Central memory CD4-positive, alpha-beta T cell (primary cell): ENCODE measurements around the gene NARS2.

Source experiments
- DNase-seq: peaks from one replicate; pipeline ENCODE4 v3.0.0; 2022

Gene NARS2

DNA sequence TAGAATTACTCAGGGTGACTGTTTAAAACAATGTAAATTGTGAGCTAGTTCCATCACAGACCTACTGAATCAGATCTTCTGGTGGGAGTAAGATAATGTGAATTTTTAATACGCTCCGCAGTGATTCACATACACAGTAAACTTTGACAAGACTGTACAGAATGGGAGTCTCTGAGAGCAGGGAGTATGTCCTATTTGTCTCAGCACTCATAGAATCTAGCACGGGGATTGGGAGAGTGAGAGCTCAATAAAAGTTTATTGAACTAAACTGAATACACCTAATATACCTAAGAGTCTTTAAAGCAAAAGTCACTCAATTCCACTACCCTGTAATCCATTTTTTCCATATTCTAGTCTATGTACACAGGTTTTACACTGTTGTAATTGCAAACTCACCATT, 145.9 kb downstream of the NARS2 start:
- DNase-seq, result no peak

DNA sequence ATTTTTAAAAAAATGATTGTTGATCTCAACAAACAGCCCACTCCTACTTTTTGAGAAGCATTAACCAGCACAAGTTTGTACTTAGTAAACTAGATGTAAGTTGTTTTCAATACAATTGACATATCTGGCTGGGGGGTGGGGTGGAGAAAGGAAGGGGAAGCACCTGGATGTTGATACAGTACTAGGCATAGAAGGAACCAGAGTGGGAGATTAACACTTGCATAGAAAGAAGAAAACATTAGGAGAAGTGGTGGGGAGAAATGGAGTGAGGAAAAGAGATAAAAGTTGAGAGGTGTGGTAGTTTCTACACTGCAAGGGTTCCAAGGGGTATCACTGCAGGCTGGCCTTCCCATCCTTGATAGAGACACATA, 146.4 kb downstream of the NARS2 start:
- no peak for DNase-seq

DNA sequence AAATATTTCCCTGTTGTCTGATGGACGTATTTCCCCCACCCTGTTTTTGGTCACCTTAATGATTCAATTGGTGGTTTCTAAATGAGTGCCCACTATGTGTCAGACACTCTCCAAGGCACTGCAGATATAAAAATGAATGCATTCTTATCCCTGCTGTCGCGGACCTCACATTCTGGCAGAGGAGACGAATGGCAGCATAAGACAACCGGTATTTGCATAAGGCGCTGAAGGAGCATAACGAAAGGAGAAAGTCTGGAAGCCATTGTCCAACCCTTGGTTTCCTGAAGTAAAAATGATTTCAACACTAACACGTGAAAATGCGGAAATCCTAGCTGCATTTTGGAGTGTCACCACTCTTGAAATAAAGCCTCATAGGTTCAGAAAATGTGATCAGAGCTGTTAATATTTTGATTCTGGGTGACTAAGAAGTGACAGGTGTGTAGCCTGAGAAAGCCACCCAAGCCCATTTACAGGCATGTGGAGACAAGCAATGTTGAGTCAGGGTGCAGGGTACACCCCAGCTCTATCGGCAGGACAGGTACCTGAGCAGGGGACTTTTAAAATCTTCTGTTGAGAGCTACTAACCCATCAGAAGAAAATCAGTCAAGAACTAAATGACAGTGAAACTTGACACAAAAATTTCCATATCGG, 146.9 kb downstream of the NARS2 start:
- DNase-seq, result no peak

DNA sequence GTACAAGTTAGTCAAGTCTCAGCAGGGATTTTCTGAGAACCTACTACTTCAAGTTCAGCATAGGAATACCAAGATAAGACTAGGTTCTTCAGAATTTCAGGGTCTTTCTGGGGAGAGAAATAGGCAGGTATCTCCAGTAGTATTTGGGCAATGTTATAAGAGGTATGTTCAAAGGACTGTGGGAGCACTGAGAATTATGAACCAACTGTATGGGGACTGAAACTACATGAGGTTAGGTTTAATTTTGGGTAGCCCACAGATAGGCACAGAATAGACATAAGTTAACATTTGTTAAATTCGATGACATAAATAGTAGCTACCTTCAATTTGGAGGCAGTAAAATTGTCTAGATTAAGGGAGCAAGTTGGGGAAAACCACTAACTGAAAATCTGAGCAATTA, 147.8 kb downstream of the NARS2 start:
- no peak for DNase-seq

DNA sequence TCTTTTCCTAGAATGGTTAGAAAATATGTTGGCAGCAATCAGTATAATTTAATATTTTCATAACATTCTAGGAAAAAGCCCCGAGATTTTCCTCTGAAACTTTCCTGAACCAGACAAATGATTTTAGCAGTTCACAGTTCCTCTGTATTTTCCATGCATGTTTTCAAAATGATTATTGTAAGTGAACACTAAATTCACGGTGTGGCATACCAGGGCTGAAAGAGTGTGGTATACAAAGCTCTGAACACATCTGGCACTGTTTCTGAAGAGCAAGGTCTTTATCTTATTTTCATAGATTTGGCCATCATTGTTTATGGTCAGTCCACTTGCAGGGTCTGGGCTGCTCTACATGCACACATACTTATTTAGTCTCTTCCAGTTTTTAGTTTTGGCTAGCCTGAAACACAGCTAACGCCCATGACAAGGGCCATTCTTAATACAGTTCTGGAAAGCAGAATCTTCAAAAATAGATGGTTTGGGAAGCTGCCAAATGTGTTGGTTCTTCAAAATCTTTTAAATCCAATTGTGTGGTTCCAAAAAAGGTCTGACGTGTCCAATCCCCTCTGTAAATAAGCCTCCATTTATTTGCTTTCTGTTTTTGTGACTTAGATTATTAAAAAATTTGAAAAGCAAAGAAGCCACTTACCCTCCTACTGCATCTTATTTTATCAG, 149.1 kb downstream of the NARS2 start:
- no peak for DNase-seq

DNA sequence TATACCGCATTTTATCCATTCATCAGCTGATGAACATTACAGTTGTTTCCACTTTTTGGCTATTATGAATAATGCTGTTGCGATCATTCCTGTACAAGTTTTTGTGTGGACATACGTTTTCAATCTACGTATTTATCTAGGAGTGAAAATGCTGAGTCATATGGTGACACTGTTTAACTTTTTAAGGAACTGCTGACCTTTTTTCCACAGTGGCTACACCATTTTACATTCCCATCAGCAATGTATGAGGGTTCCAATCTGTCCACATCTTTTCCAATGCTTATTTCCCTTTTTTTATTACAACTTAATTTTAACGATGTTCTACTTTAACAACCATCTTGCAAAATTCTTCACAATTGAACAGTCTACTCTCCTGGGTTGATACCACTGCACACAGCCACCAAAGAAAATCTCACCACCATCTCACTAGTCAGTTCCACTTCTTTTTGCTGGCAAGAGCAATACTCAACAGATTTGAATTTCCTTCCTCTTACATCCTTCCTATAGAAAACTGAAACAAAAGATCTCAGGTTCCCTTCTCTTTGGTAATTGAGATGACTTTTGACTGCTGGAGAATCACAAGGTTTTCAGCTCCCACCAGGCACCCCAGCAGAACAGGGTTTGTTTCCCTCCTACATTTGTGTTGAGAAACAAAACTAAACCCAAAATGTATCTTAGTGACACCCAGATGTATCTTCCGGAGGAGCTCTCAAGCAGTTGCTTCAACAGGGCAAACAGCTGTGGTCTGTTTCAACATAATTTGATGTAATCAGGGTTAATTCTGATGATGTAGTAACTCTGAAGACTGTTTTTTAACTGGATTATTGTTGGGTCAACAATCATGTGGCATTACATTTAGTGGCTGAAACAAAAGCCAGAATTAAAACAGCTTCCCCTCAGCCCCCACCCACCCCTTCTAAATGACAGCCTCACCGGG, 150.1 kb downstream of the NARS2 start:
- DNase-seq, result no peak

DNA sequence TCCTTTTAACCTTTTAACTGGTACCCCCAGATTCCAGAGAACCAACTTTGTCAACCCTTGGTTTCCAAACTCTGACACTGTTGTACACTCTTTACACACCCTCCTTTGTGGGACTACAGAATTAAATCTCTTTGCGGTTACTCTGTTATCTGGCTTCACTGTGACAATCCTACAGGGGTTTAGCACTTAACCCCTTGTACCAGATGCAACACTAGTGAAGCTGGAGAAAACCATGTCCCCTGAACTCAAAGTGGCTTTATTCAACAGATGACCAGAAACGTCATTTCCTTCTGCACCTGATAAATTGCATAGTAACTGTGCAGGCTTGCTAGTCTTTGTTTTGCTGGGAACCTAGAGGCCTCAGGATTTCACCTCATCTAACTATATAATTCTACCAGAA, 151.4 kb downstream of the NARS2 start:
- DNase-seq, result no peak

DNA sequence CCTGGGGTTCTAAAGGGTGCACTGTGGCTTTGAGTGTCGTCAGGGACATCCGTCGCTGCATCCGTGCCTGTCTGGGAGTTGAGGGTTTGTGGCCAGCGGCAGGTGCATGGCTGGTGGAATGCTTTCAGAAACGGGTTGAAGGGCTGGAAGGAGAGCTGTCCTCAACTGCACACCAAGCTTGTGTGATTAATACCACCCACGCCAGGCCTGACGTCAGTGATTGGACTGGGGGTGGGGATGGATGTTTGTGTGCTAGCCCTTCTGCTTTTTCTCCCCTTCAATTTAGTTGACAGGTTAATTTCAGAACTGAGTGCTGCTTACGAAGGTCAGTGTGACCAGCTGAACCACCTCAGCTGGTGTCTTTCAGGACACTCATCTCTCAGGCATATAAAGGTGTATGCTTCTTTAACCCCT, 153.9 kb downstream of the NARS2 start:
- DNase-seq, result no peak

DNA sequence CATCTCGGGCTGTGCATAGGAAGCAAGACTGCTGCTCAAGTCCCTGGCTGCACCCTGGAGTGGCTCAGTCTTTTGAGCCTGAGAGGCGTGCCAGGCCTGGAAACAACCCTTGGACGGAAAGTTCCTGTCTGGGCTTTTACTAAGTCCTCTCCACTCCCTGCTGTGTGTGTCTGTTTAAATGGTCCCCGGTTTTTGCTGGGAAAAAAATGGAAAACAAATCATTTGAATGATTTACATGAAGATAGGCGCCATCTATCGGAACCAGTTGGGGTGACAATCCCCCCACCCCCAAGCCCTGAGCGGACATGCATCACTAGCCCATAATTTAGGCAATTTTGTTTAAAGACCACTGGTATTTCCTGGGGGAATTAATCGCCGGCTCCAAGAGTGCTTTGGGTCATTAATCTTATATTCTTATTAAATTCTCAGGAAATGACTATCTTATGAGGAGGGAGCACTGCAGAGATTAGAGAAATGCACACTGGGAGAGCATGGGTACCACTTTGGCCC, 154.4 kb downstream of the NARS2 start:
- DNase-seq, result peak; percentile 12

DNA sequence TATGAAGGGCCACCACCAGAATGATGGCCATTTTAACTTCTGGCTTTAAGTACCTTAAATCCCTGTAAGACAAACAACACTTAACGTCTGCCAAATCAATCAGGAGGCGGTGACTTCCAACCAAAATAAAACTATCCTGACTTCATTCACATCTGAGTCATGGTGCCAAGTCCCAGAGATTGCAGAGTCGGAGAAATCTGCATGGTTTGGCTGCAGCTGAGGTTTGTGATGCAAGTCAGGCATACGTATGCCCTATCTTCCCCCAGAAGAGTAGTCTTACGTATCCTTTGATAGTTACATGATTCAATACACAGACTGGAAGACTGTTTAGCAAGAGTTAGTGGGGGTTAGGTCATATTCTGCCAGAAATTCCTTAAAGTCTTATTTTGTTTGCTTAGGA, 155.3 kb downstream of the NARS2 start:
- no peak for DNase-seq

DNA sequence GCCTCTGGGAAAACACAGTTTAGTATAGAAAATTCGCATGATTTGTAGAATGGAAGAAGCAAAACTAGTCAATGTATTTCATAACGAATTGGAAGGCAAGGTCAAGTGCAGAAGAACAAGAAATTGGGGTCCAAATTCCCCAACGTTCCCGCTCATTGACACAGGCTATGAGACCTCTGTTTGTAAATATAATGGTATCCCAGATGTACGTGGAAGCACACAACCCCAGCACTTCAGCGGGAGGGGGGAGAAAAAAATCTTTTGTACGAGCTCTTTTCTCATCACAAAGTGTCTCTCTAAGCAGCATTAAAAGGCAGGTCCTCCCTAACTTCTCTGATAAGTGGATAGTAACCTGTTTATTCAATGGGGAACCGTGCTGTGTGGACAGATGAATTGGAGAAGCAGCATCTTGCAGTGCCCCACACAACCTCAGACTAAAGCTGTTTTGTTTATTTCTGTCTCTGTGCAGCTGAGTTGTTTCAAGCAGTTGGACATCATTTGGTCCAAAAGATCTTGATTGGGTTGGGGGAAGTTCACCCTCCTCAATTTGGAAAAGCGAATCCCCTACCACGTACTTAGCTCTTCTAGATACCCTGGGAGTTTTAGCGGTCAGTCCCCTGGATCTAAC, 156.0 kb downstream of the NARS2 start:
- no peak for DNase-seq

DNA sequence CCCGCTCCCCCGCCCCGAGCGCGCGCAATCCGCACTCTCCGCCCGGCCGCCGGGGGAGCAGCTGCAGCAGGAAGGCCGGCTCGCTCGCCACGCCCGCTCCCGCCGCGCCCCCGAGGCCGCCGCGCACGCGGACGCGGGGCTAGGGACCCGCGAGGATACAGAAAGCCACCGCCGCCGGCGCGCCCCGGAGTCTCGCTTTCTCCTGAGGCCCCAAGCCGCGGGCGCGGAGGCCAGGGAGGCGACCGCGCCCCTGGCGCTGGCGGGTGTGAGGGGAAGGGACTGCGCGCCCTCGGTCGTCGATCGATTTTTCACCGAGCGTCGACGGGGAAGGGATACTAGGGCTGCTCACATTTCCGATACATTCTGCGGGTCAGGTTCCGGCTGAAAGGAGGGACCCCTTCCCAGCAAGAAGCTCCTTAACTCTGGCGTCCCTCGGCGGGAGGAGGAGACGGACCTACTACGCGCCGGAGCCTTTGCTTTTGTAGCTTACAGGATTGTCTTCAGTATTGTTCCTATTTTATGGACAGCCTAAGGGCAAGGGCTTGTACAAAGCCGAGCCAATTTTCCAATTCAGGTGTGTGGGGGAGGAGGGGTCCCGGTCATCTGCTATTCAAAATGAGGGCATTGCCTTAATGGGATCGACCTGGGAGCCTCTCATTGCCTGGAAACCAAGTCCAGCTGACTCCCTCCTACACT, 156.6 kb downstream of the NARS2 start:
- DNase-seq, result peak; percentile 75

DNA sequence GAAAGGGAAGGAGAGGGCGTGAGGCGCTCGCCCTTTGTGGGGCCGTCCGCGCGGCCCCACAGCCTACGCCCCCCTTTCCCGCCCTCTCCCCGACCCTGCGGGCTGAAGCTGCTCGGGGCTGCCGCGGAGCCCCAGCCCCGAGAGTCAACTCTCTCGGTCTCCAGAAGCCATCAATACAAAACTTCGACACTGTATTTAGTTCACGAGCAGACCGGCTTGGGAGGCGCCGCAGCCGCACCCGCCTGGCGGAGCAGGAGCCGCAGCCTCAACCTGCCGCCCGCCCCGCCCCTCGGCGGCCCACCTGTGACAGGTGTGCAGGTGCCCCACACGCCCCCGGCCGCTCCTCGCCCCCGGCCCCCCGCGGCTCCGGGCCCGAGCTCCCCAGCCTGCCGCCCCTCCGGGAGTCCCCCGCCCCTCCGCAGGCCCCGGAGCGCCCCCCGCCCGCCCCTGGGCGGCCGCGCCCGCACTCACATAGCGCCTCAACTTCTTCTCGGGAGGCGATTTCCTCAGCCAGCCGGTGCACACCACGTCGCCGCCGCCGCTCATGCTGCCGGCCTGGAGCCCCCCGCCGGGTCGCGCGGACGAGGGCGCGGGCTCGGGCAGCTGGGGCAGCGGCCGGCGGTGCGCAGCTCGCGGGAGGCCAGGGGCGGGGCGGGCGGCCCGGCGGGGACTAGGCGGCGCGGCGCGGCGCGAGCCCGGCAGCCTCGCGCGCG, 157.3 kb downstream of the NARS2 start, which contains the start of gene GAB2:
TSS of gene GAB2 (minus strand) at position 646 of the 713 bp plus-strand sequence. CDS start at position 546, 100 bp downstream.
- peak; percentile 32 for DNase-seq

DNA sequence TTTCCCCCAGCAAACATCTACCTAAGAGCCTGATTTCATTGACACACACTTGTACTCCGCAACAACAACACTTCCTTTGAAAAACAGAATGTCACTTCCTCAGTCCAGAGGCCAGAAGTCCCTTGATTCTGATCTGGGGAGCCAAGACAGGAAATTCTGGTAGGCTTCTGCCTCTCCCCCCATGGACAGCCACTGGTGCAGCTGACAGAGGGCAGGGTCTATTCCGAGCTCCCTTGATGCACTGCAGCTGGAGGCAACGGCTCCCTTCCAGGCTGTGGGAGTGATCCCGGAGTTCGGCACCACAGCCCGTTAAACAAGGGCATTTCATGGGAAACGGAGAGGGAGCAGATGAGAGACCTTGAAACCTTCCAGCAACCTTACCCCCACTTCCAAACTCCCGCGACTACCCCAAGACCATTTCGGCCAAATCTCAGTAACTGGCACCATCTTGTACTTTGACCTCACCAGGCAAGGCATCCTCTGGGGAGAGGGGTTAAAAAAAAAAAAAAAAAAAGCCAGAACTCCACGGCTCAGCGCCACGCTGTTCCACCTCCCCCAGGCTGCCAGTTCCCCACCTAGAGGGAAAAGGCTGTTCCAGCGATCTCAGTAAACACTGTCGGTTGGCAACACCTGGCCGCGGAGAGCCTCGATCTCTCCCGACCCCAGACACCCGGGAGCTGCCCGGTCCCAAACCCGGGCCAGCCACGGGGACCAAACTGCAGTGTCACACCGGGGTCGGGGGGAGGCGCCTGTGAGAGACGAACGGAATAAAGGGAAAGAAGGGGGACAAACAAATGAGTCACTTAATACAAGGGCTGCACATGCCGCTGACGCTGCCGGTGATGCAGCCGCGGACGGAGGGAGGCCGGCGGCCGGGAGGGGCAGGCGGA, 158.1 kb downstream of the NARS2 start:
- DNase-seq, result peak; percentile 55

DNA sequence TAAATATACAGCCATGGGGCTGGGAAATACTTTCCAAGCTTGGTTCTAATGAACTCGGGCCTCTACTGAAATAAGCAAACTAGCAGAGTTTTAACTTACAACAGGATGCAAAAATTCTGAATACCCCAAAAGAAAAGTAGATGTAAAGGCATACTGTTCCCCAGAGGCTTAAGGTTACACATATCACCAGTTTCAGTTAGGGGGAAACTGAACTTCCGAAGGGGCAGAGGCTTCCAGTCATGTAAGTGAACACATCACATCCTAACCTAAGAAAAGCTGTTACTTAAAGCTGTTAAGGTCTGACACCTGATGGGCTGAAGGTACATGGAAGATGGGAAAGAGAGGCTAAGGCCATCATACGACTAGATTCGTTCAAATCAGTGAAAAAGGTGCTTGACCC, 159.3 kb downstream of the NARS2 start:
- DNase-seq, result no peak

DNA sequence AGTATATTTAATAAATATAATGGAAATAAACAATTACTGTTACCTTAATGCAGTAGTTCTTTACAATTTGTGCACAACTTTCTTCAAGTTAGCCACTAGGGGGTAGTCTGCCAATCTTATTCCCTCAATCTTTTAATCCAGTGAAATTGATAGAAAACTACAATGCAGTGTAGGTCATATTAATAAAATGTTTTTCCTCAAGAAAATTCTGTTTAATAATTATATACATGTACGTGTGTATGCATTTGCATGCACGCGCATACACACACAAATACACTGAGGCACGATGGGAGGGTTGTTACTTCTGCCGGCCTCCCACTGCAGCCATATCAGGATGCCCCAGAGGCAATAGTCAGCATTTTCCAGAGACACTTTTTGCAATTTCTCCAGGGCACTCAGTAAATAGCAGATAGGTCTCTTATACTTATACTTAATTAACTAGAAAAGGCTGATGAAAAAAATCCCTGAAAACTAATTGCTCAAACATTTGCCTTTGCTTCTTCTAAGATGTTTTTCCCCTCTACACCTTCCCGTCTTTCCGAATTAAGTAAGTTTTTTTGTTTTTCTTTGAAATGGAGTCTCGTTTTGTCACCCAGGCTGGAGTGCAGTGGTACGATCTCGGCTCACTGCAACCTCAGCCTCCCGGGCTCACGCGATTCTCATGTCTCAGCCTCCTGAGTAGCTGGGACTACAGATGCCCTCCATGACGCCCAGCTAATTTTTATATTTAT, 160.2 kb downstream of the NARS2 start:
- DNase-seq, result peak; percentile 12

DNA sequence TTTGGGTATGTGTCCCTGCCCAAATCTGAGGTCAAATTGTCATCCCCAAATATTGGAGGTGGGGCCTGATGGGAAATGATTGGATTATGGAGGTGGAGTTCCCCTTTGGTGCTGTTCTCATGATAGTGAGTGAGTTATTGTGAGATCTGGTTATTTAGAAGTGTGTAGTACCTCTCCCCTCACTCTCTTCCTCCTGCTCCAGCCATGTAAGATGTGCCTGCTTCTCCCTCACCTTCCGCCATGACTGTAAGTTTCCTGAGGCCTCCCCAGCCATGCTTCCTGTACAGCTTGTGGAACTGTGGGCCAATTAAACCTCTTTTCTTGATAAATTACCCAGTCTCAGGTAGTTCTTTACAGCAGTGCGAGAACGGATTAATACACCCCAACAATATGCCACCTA, 166.0 kb downstream of the NARS2 start:
- DNase-seq, result no peak

DNA sequence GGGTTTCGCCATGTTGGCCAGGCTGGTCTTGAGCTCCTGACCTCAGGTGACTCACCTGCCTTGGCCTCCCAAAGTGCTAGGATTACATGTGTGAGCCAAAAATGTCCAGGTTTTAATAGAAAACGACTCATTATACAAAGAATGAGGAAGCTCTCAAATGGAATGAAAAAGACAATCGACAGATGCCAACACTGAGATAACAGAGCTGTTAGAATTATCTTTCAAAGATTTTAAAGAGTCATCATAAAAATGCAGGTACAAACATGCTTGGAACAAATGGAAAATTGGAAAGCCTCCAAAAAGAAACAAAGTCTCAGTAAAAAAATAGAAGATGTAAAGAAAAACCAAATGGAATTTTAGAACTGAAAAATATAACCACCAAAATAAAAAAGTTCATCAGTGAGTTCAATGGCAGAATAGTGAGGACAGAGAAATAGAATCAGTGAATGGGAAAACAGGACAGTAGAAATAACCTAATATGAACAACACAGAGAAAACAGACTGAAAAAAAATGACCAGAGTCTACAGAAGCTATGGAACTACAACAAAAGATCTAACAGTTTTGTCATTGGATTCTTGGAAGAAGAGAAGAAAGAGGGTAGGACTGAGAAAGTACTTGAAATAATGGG, 168.0 kb downstream of the NARS2 start:
- DNase-seq, result no peak

DNA sequence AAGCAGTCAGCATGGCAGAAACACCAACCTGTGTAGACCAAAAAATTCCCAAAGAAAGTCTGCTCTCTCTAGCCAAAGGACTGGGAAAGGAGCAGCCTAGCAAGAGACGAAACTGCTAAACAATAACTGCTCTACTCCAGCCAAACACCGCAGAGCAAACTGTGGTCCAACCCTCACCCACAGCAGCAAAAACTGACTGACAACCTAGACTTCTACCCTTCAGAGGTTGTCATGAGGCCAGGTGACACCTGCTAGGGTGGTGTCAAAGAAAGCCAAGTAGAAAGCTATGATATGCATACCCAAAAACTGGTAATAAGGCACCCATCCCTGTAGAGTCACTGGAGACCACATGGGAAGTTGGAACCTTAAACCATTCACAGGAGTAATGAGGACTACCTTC, 168.9 kb downstream of the NARS2 start:
- no peak for DNase-seq
